Right kidney (tissue), 1 donor: ENCODE results near the gene KIF17.
"Not testable (repeated sequence)": the region's sequence is repeated elsewhere in the genome, so short reads cannot be mapped to it uniquely, and the experiment has no call there.

ENCODE experiments used
- DNase-seq: peaks from one replicate; pipeline ENCODE4 v3.0.0-alpha.2; 2016

KIF17 gene

DNA sequence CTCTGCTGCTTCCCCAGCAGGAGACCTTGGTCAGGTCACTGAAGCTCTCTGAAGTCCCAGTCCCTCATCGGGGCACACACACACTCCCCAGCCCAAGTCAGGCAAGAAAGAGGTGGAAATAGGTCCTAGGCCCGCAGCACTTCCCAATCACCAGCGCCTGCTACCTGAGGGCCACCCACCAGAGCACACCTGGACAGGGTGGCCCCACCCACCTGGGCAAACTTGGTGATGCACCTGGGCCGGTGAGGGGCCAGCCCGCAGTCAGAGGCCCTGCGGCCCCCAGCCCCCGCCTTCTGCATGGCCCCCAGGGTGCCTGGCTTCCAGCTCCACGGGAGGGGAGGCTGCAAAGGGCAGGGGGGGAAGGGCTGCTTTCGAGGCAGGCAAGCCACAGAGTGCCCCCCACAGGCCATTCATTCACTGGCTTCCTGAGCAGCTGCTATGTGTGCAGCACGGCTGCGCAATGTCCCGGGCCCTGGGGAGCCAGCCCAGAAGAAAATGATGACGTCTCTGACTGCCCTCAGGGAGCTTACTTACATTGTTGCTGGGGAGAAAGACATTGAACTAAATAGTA lies 10.0 kb upstream of the KIF17 start:
- no peak for DNase-seq

DNA sequence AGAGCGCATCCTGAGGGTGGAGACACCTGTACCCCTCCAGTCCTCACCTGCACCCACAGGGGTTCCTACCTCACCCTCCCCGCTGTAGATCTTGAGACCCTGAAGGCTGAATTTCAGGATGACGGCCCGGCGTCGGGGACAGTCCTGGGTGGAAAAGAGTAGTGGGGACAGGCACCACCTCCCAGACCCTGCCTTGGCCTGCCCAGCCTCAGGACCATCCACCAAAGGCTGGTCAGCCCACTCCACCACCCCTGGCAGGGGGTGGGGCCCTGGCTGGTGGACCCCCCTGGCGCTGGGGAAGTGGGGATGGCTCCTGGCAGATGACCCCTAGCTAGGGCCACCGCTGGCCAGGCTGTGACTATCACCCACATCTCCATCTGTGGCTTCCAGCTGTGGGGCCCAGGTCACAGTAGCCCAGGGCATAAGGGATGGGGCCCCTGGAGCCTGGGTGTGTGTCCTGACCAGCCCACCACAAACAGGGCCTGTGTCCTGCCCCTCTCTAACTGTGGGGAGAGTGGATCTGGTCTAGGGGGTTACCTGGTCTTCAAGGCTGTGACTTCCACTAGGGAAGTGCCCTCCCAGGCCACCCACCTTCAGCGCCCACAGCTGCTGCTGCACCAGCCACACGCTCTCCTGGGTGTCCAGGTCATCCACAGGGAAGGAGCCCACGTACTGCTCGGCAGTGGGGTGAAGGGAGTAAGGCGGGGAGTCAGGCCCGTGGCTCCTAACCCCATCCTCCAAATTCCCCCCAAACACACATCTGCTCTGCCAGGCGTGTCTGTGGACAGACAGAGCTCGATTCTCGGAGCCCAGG lies 9.3 kb upstream of the KIF17 start:
- DNase-seq = no peak

DNA sequence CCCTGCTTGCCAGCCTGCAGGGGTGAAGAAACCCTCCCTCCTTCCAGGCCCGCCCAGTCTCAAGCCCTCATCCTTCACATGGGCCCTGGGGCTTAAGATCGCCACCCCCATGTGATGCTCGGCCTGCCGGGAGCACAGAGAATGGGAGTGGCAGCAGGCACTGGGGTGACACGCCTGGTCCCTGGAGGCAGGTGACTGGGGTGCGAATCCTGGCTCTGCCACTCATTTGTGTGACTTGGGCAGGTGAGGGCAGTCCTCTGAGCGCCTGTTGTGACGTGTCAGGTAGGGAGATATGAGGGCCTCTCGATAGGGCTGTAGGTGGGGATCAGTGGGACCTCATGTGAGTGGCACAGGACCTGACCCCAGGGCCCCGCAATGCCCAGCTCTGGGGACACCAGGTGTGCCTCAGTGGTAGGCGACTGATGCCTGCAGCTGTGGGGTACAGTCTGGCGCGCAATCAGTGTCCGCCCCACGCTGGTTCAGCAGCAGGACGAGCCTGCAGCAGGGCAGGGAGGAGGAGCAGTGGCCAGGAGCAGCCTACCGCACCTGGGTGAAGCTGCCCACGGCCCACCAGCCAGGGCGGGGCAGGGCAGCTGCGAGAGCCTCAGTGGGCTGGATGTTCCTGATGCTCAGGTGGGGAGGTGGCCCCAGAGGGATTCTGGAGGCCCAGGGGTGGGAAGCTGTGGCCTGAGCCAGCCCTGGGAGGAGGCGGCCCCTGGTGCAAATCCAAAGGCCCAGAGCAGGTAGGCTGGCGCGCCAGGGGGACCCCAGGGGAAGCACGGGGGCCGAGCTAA lies 8.5 kb upstream of the KIF17 start:
- no peak for DNase-seq

DNA sequence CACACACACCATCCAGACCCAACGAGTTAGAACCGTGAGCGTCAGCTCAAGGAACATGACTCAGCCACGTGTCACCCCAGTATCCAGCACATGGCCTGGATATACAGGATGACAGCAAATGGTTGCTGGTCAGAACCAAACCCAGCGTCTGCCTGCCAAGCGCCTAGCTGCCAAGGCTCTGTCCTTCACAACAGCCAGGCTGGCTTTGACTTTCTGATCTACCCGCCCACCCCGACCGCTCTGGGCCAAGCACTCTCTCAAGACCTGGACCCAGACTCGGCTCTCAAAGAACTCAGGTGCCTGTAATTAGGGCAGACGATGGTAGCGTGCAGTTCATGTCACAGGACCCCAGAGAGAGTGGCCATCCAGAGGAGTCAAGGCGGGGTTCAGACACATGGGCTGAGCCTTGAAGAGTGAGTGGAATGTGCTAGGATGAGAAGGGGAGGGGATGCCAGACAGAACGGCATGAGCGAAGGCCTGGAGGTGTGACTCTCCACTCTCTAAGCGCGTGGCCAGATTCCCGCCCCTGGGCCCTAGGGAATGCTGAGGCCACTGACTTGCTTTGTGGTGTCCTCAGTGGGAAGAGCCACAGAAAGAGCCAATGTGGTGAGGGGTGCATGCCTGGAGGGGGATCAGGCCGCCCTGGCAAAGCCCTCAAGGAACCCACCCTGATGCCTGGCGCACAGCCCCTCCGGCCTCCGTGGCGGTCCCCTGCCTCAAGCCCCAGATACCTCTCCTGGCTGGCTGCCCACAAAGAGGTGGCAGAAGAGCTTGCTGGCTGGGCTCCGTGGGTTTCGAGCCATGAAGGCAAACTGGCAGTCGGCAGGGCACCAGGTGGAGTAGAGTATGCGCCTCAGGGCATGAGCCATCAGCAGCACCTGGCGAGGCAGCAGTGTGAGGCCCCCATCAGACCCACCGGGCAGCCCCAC lies 7.6 kb upstream of the KIF17 start:
- no peak for DNase-seq

DNA sequence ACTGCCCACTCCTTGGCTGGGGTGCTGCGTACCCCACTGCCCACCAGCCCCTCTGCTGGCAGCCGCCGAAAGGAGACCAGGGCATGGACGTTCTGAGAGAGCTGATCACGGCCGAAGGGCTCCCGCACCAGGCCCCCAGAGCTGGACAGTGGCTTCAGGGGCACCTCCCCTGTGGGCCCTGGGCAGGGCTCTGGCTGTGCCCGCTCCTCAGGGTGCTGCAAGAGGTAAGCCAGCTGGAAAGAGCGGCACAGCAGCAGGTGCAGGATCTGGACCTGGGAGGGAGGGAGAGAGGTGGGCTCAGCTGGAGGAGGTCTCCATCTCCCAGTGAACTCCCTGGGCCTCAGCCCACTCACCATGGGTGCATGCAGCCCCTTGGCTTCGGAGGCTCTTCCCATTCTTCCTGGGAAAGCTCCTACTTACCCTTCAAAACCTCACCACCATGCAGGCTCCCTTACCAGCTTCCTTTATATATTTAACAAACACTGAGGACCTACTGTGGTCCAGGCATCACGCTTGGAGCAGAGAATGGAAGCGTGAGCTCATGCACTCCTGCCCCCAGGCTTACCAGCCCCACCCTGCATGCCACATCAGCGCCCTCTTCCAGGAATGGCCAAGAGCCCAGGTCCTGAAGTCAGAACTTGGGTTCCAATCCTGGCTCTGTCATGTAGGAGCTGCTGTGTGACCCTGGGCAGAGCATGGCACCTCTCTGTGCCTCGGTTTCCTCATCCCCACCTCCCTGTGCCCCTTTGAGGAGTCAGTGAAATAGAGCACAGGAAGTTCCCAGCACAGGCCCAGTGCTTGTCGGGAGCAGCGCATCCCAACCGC lies 6.8 kb upstream of the KIF17 start:
- no peak for DNase-seq

DNA sequence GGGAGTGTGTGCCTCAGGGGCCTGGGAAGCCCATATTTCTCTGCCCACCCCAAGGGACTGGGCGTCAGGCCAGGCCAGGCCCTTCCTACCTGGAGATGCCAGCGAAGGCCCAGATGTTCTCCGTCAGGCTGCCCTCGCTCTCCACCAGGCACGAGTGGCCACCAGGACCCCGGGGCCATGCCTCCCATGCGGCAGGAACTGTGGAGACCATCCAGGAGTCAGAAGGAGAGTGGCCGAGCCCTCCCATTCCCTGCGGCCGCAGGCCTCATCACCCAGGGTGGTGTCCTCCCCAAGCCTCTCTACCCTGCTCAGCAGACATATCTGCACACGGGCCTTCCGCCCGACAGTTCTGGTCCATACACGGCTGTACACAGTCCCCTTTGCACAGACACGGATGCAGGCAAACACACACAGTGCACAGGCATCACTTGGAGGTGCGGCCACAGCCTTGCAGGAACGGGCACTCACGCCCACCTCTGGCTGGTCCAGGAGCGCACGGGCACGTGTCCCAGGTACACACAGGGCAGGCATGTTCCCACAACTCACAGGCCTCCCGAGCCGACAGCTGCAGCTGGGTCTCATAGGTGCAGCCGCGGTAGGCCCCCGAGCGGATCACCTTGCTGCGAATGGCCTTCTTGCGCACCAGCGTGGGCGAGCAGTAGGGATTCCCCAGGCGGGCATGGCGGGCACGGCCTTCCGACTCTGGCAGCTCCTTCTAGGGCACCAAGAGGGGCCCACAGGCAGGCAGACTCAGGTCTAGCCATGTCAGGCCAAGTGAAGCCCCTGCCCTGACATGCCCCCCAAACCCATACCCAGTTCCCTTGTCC lies 5.9 kb upstream of the KIF17 start:
- DNase-seq = no peak

DNA sequence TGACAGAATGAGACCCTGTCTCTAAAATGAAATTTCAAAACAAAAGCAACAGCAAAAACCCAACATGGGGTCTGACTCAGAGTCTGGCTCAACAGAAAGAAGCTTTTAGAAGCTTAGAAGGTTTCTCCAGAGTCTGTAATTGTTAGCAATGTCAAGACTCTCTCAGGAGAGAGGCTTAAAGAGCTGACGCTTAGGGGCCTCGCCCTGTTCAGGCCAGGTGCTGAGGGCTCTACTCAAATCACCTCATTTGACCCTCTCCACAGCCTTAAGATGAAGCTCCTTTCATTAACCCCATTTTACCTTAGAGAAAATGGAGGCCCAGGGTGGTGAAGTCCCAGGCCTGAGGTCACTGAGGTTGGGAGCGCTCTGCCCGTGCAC lies 5.3 kb upstream of the KIF17 start:
- DNase-seq = no peak

DNA sequence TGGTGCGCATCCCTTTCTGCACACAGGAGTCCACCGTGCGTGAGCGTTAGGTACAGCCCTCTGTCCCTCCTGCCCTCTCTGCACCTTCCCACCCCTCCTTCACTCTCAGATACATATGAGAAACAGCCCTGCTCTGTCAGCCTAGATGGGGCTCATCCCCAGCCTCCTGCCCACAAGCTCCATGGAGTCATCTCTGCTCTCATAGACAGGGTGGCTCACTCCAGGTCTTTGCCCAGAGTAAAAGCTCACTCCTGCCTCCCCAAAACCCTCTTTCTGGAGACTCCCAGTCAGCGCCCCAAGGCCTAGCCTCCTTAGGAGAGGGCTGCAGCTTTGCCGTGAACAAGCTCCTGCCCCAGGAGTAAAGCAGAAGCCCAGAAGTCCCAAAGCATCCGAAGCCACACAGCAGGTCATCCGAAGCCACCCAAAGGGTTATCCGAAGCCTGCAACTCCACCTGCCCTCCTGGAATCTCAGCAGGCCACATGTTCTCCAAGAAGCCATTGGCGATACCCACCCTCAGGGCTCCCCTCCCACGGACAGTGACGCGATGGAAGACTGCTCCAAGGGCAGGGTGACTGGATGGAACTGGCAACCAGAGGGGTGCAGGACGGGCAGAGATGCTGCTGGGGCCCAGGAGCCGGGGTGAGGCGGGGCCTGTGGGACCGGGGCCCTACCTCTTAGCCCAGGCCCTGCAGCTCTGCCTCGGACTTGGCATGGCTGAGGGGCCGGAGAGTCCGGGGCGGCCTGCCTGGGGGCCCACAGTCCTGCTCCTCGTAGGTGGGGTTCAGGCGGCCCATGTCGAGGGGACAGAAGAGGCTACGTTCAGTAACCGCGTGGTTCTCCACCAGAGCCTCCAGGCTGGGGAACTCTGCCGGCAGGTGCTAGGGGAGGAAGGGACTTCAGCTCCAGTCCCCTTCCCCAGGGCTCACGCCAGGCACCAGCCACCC lies 3.6 kb upstream of the KIF17 start:
- DNase-seq = no peak

DNA sequence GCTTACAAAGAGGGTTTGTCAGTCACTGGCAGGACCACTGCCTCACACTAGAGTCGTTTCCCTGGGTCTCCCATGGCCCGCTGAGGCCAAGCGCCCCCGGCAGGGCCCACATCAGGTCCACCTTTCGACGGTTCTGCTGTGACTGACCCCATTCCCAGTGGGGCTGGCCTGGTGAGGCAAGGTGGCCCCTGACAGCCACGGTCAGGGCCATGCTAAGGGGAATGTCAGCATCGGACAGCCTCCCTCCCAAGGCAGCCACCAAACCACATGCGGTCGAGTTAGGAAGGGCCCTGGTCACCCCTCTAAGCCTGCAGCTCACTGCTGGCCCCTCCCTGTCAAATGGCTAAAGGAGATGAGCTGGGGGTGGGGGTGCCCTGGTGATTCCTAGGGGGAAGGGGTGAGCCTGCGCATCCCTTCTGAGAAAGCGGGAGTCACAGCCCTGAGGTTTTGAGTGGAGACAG lies 2.9 kb upstream of the KIF17 start:
- no peak for DNase-seq

DNA sequence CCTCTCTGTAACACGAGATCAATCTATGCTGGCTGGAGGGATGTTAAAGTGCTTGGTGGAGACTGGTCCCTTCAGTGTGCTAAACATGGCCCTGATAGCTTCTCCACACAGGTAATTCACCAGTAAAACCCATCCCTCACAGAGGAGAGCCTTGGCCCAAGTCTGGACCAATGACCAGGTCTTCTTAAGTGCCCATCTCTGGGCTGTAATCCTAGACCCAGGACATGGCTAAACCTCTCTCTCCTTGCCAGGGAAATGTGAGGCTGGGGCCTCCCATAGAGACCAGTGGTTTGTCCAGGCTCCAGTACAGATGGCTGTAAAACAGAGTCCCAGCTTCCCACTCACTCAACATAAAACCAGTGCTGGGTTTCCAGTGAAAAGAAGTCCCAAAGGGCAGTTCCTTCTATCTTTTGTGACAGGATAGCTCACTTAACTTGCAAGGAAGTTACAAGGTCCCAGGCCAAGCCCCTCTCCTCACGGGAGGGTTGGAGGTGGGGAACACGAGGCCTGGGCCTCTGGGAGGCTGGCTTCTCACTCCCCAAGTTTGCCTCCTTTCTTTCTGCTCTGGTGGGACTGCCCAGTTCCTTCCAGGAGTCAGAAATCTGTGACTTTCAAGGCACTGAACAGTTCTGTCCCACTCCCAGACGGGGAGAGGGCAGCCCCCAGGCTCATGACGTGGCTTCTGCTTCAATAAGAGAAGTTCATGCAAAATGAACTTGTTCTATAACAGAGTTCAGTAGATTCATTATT lies 2.2 kb upstream of the KIF17 start:
- no peak for DNase-seq

DNA sequence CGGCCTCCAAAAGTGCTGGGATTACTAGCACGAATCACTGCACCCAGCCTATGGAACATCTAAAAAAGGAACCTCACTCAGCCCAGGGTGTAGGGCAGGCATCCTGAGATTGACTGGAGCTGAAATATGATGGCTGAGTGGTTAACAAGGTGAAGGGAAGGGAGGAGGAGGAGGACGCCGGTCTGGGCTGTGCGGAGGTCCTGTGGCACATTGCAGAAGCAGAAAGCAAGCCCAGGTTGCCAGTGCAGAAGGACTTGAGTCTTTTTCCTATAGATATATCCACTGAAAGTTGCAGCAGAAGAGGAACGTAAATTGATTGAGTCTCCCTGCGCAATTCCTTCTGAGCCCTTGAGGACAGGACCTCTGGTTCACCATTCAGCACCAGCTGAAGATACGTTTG lies 1.5 kb upstream of the KIF17 start:
- DNase-seq = no peak

DNA sequence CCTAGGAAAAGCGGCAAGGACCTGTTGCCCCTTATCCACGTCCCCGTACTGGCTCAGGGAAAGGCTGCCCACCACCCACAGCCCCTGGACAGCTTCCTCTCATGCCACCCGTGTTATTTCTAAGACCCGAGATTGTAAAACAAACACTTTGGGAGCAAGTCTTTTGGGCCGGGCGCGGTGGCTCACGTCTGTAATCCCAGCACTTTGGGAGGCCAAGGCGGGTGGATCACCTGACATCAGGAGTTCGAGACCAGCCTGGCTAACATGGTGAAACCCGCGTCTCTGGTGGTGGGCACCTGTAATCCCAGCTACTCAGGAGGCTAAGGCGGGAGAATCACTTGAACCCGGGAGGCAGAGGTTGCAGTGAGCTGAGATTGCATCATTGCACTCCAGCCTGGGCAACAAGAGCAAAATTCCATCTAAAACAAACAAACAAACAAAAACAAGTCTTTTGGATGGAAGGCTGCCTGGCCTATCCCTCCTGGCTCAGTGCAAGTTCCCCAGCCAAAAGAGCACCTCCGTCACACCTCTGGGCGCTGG lies 606 bp upstream of the KIF17 start:
- DNase-seq = not testable (repeated sequence)

DNA sequence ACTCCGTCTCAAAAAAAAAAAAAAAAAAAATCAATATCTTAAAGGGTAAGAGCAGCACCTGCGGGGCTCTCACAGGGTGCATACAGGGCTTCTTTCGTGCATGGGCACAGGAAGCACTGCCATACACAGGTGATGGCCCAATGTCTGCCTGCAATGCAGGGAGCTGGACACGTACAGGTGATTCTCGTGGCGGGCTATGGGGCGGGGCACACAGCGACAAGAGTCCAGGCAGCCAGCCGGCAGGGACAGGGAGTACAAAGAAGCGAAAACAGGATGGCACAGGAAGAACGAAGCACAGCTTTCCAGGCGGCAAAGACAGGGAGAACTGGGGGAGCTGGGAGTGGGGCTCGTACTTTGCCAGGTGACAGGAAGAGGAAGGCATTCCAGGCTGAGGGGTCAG lies 1.6 kb downstream of the KIF17 start:
- no peak for DNase-seq

DNA sequence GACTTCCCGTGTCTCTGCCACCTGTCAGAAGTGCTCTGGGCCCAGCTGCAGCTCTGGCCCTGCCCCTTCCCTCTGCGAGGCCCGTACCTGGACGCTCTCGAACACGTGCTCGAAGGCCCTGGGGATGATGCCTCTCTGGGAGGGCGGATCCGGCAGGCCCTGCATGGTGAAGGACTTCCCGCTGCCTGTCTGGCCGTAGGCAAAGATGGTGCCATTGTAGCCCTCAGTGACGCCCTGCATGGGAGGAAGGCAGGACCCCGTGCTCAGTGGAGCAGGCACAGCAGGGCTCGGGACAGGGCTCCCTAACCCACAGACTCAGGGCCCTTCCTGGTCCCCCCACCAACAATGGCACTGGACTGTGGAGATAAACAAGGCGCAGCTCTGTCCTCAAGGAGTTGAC lies 2.4 kb downstream of the KIF17 start:
- no peak for DNase-seq

DNA sequence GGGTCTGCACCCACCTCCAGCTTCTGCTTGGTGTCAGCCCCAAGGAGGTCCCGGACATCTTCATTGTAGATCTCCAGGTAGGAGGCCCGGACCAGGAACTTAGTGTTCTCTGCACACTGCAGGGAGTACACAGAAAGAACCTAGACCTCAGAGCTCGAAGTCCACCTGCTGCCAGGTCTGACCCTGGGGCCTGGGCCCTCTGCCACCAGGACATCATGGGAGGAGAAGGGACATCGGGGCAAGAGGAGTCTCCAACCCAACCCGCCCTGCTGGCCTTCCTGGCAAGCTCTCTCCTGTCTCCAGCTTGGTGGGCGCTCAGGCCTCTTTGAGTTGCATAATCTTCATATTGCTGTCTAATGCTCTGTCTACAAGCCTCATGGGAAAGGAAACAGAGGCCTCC lies 4.4 kb downstream of the KIF17 start:
- no peak for DNase-seq

DNA sequence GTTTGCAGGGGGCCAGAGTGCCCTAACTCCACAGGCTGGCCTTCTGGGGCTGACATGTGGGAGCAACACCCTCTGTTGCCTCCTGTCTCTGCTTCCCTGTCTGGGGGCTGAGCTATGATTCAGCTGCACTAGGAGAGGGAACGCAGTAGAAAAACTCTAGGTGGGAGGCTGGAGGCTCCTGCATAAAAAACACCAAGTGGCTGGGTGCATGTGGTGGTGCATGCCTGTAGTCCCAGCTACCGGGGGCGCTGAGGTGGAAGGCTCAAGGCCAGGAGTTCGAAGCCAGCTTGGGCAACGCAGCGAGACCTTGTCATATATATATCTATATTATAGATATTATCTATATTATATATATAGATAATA lies 5.6 kb downstream of the KIF17 start:
- DNase-seq = no peak

DNA sequence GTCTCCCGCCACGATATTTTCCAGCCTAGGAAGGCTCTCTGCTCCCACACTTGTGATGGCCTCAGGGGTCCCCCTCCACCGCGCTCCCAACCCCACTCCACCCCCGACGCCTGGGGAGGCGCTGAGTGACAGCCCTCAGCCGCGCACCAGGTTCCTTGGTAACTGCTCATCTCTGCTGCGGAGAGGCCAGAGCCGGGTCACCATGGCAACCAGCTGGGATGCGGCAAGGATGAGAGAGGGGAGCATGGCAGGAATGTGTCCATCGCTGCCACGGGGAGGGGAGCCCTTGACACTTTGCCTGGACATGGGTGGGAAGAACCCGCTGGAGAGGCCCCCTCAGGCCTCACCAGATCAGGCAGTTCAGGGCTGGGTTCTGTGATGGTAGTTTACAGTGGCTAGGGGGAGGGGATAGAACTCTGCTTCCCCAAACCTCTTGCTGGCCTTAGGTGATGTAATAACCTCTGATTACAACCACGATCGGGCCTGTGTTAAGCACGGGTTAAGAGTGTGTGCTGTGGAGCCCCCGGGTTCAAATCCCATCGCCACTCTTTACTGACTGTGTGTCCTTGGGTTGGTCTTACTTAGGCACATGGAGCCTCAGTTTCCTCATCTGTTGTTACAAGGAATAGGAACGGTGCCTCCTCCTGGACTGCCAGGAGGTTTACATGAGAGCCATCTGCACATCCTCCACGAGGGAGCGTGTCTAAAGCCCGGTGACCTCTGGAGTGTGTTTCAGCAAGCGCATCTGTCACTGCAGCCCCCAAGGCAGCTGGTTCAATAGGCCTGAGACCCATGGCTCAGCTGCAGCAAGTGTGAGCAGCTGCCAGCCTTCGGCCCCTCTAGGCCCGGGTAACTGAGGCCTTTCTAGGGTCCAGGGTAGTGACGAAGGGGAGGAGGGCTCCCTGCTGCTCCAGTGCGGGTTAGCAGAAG lies 6.3 kb downstream of the KIF17 start:
- no peak for DNase-seq
